PC-3 (cell line): ENCODE measurements around the gene KLF11.

Experiments
- EZH2 ChIP-seq: fragments of 300-600 bp; sonication (generic); IDR thresholded peaks from one replicate; pipeline ENCODE4 v1.6.1; 2017; ENCODE audit warnings: antibody characterized with exemption, mild to moderate bottlenecking, low read length; ENCODE audit not compliant: unreplicated experiment
- TF ChIP-seq, protein P1 (sequence below): fragments of 300-600 bp; sonication (generic); conservative IDR thresholded peaks from 2 replicates; pipeline ENCODE4 v1.5.1; 2017; ENCODE audit warnings: antibody characterized with exemption, low read depth, mild to moderate bottlenecking, low read length

DNA sequence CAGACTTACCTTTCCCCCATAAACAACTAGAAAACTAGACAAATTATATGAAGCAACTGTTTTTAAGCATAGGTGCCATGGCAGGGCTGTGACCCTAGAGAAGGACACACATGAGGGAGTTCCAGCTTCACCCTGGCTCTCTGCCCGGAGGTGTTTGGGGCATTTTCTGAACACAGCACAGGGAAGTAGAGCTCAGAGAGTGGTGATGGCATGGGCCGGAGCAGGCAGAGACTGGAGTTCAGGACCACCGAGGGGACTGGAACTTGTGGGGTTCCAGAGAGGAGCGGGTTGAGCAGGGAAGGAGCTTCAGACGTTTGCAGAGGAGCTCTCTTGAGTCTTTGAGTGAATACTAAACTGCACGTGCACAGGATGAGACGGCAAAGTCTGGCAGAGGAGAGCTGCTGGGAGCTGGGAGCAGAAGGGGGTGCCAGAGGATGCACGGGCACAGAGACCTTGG lies 26.5 kb upstream of the KLF11 start:
- TF ChIP-seq, protein P1, sequence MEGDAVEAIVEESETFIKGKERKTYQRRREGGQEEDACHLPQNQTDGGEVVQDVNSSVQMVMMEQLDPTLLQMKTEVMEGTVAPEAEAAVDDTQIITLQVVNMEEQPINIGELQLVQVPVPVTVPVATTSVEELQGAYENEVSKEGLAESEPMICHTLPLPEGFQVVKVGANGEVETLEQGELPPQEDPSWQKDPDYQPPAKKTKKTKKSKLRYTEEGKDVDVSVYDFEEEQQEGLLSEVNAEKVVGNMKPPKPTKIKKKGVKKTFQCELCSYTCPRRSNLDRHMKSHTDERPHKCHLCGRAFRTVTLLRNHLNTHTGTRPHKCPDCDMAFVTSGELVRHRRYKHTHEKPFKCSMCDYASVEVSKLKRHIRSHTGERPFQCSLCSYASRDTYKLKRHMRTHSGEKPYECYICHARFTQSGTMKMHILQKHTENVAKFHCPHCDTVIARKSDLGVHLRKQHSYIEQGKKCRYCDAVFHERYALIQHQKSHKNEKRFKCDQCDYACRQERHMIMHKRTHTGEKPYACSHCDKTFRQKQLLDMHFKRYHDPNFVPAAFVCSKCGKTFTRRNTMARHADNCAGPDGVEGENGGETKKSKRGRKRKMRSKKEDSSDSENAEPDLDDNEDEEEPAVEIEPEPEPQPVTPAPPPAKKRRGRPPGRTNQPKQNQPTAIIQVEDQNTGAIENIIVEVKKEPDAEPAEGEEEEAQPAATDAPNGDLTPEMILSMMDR = no peak
- TF ChIP-seq EZH2 = no peak
